Measurements from ENCODE around the gene MYT1. TPM values are rescaled to one million over a fixed set of nuclear protein-coding genes. Genes with fewer than 3 reads are reported as not detected.

Gene MYT1
- total RNA-seq, 1 experiment from 2014 or later, result not detected

DNA sequence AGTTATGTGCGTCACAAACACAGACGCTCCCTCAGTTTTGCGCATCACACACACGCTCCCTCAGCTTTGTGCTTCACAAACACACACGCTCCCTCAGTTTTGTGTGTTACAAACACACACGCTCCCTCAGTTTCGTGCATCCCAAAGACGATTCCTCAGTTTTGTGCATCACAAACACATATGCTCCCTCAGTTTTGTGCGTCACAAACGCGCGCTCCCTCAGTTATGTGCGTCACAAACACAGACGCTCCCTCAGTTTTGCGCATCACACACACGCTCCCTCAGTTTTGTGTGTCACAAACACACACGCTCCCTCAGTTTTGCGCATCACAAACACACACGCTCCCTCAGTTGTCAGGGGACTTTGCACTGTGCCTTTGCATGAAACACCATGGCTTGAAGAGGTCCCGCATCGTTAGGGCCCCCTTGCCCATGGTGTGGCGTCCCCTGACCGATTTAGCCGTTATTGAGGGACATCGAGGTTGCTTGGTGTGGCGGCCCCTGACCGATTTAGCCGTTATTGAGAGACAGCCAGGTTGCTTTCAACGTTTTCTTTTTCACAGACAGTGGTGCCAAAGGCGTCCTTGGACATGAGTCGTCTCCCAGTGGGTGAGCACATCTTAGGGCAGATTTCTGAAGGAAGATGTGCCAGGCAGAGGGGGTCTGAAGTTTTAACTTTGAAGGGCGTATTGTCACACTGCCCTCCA lies 28.1 kb upstream of the MYT1 start:
- Histone ChIP-seq H3F3A (ENCODE audit: insufficient read depth, low read depth) (peaks cover 6% of the 10 kb centered on the region; the same call in 1 of the 2 replicates), H3K4me2 (no peak overlapping the region), H3K27ac (no peak overlapping the region), H3K9me3 (ENCODE audit: insufficient read depth, low read depth) (no peaks in the 10 kb centered on the region), H2AFZ (no peak overlapping the region), H3K79me2 (ENCODE audit: low read depth) (no peaks in the 10 kb centered on the region), H3K27me3 (ENCODE audit: insufficient read depth, low read depth) (peaks cover 18% of the 10 kb centered on the region), H3K36me3 (ENCODE audit: low read depth) (no peaks in the 10 kb centered on the region), H3K4me3 (no peak overlapping the region), H3K9me2 (ENCODE audit: insufficient read depth) (no peaks in the 10 kb centered on the region), H3K4me1 (replicated peaks; ENCODE audit: insufficient read depth) (no peaks in the 10 kb centered on the region), H4K20me1 (ENCODE audit: insufficient read depth) (no peaks in the 10 kb centered on the region)
- intact Hi-C loops (cut with micrococcal nuclease; ENCODE audit: unreplicated experiment), result no loop called here
- no peak for TF ChIP-seq EZH2 (IDR thresholded peaks at IDR 0.05; ENCODE audit: low read depth)
- TF ChIP-seq, protein P1, sequence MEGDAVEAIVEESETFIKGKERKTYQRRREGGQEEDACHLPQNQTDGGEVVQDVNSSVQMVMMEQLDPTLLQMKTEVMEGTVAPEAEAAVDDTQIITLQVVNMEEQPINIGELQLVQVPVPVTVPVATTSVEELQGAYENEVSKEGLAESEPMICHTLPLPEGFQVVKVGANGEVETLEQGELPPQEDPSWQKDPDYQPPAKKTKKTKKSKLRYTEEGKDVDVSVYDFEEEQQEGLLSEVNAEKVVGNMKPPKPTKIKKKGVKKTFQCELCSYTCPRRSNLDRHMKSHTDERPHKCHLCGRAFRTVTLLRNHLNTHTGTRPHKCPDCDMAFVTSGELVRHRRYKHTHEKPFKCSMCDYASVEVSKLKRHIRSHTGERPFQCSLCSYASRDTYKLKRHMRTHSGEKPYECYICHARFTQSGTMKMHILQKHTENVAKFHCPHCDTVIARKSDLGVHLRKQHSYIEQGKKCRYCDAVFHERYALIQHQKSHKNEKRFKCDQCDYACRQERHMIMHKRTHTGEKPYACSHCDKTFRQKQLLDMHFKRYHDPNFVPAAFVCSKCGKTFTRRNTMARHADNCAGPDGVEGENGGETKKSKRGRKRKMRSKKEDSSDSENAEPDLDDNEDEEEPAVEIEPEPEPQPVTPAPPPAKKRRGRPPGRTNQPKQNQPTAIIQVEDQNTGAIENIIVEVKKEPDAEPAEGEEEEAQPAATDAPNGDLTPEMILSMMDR (conservative IDR thresholded peaks at IDR 0.05), result no peak
- ChIA-PET CTCF (no interaction called here), POLR2A (ENCODE audit: unreplicated experiment) (no interaction called here)
- no peak for DNase-seq
- BruUV-seq (replicated peaks), result no TSS peak

DNA sequence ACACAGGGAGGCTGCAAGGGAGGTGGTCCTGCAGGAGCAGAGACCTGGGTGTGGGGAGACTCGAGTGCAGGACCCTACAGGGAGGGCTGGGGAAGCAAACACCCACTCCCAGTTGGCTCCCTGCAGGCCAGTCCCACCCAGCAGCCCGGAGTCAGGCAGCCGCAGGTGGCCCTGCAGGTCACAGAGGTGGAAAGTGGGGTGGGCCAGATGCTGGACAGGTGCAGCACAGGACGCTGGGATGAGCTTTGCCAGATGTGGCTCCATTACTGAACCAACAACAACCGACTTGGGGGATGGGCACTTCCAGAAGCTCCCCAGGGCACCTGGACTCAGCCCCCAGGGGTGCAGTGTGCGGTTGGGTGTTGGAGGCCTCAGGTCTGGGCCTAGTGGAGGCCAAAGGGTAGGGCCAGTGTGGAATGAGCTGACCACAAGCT lies 26.6 kb upstream of the MYT1 start:
- ChIA-PET CTCF (no interaction called here), POLR2A (ENCODE audit: unreplicated experiment) (no interaction called here)
- Histone ChIP-seq H3K4me2 (no peak overlapping the region), H3K27me3 (ENCODE audit: insufficient read depth, low read depth) (peaks cover 33% of the 10 kb centered on the region), H3K27ac (no peak overlapping the region), H2AFZ (no peak overlapping the region), H3K9me3 (ENCODE audit: insufficient read depth, low read depth) (no peaks in the 10 kb centered on the region), H3K4me1 (replicated peaks; ENCODE audit: insufficient read depth) (no peaks in the 10 kb centered on the region), H3F3A (ENCODE audit: insufficient read depth, low read depth) (peaks cover 6% of the 10 kb centered on the region; the same call in 1 of the 2 replicates), H3K79me2 (ENCODE audit: low read depth) (no peaks in the 10 kb centered on the region), H3K9me2 (ENCODE audit: insufficient read depth) (no peaks in the 10 kb centered on the region), H3K36me3 (ENCODE audit: low read depth) (no peaks in the 10 kb centered on the region), H4K20me1 (ENCODE audit: insufficient read depth) (no peaks in the 10 kb centered on the region), H3K4me3 (no peak overlapping the region)
- intact Hi-C loops (cut with micrococcal nuclease; ENCODE audit: unreplicated experiment), result no loop called here
- no peak for DNase-seq
- TF ChIP-seq, protein P1 (conservative IDR thresholded peaks at IDR 0.05), result no peak
- TF ChIP-seq EZH2 (IDR thresholded peaks at IDR 0.05; ENCODE audit: low read depth), result no peak
- BruUV-seq (replicated peaks), result no TSS peak

DNA sequence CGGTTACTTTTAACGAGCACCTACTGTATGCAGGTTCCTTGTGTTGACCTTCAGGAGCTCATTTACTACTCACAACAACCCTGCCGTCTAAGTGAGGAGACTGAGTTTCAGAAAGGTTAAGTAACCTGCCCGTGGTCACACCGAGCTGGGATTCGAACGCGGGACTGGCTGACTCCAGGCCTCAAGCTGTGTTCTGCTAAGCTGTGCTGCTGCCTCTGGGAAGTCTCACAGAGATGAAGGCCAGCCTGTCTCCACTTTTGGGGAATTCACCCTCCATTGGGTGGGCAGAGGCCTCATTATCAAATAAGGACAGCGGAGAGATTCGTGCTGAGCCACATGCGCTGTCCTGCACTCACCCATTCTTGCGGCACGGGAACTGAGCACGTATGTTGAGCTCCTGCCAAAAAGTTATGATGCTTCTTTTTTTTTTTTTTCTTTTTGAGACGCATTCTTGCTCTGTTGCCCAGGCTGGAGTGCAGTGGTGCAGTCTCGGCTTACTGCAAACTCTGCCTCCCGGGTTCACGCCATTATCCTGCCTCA lies 25.9 kb upstream of the MYT1 start:
- ChIA-PET CTCF (no interaction called here), POLR2A (ENCODE audit: unreplicated experiment) (no interaction called here)
- H2AFZ ChIP-seq, result no peak overlapping the region
- H4K20me1 ChIP-seq (ENCODE audit: insufficient read depth), result no peaks in the 10 kb centered on the region
- no peak overlapping the region for H3K27ac ChIP-seq
- no peaks in the 10 kb centered on the region for H3K79me2 ChIP-seq (ENCODE audit: low read depth)
- BruUV-seq (replicated peaks), result no TSS peak
- no peak for DNase-seq
- peaks cover 6% of the 10 kb centered on the region; the same call in 1 of the 2 replicates for H3F3A ChIP-seq (ENCODE audit: insufficient read depth, low read depth)
- H3K9me3 ChIP-seq (ENCODE audit: insufficient read depth, low read depth), result no peaks in the 10 kb centered on the region
- intact Hi-C loops (cut with micrococcal nuclease; ENCODE audit: unreplicated experiment), result no loop called here
- H3K27me3 ChIP-seq (ENCODE audit: insufficient read depth, low read depth), result peaks cover 39% of the 10 kb centered on the region
- H3K4me1 ChIP-seq (replicated peaks; ENCODE audit: insufficient read depth), result no peaks in the 10 kb centered on the region
- TF ChIP-seq EZH2 (IDR thresholded peaks at IDR 0.05; ENCODE audit: low read depth), result no peak
- TF ChIP-seq, protein P1 (conservative IDR thresholded peaks at IDR 0.05), result no peak
- H3K4me3 ChIP-seq, result no peak overlapping the region
- no peaks in the 10 kb centered on the region for H3K9me2 ChIP-seq (ENCODE audit: insufficient read depth)
- no peak overlapping the region for H3K4me2 ChIP-seq
- no peaks in the 10 kb centered on the region for H3K36me3 ChIP-seq (ENCODE audit: low read depth)

Data from PC-9 (cell line).